GM12865 (cell line): Measurements from ENCODE around the gene FRAS1.

ENCODE experiments used
- DNase-seq: peaks from one replicate; pipeline ENCODE4 v3.0.0; 2010; ENCODE audit warnings: low read depth
- H3K4me3 ChIP-seq: 2 replicates; pipeline ENCODE4 v1.5.1; 2011; ENCODE audit warnings: mild to moderate bottlenecking, low read depth, low read length, control low read depth
- CTCF ChIP-seq: IDR thresholded peaks from 2 replicates; pipeline ENCODE4 v1.5.1; 2011; ENCODE audit warnings: low read length, control low read depth, low read depth, inconsistent platforms; ENCODE audit not compliant: insufficient read depth; ENCODE audit errors: missing control alignments

The FRAS1 gene

GRCh38 chr4:78162342-78162741, 105.2 kb downstream of the FRAS1 start:
- TF ChIP-seq CTCF = no peak
- no peak for DNase-seq

GRCh38 chr4:78162821-78163220, 105.7 kb downstream of the FRAS1 start:
- H3K4me3 ChIP-seq = no peak overlapping the region
- no peak for TF ChIP-seq CTCF
- no peak for DNase-seq

More at GRCh38 chr4:78162342-78162741, 105.2 kb downstream of the FRAS1 start:
- no peak overlapping the region for H3K4me3 ChIP-seq

GRCh38 chr4:78165758-78166157, 108.6 kb downstream of the FRAS1 start:
- no peak for TF ChIP-seq CTCF
- no peak overlapping the region for H3K4me3 ChIP-seq
- DNase-seq = no peak

- DNase-seq = no peak
- no peak overlapping the region for H3K4me3 ChIP-seq
- no peak for TF ChIP-seq CTCF
Measured at GRCh38 chr4:78166622-78167021, 109.5 kb downstream of the FRAS1 start.

GRCh38 chr4:78167510-78167909, 110.4 kb downstream of the FRAS1 start:
- DNase-seq = no peak
- TF ChIP-seq CTCF = no peak
- H3K4me3 ChIP-seq = no peak overlapping the region

- TF ChIP-seq CTCF = no peak
- no peak overlapping the region for H3K4me3 ChIP-seq
- DNase-seq = no peak
Measured at GRCh38 chr4:78168029-78168428, 110.9 kb downstream of the FRAS1 start.

- no peak for TF ChIP-seq CTCF
- DNase-seq = no peak
- no peak overlapping the region for H3K4me3 ChIP-seq
Measured at GRCh38 chr4:78169728-78170127, 112.6 kb downstream of the FRAS1 start.
